ENCODE data around the gene COMTD1.
"Not testable (repeated sequence)": the region's sequence is repeated elsewhere in the genome, so short reads cannot be mapped to it uniquely, and the experiment has no call there.

Gene COMTD1

GRCh38 chr10:75188522-75188921 lies 47.2 kb downstream of the COMTD1 start:
- CTCF ChIA-PET = interaction anchor here (0.6 to 6.6 kb wide), 16 partner anchors 9 to 55 kb away, joined by 3 to 46 read pairs (median 4); partner anchors contain the start of gene VDAC2
- H3K27ac ChIP-seq (ENCODE audit: insufficient read depth in 1 of 2, low read depth in 1 of 2, low read length in 2 of 2, poor library complexity in 1 of 2, severe bottlenecking in 2 of 2); H3K4me3 ChIP-seq (ENCODE audit: control insufficient read depth in 1 of 7, extremely low read depth in 1 of 7, insufficient read depth in 4 of 7, low read depth in 2 of 7, low read length in 6 of 7); H3K27me3 ChIP-seq (replicated peaks in 2 of 5; ENCODE audit: control insufficient read depth in 4 of 5, insufficient read depth in 5 of 5, low read length in 4 of 5); DNase-seq; H3K9me3 ChIP-seq (ENCODE audit: control extremely low read depth in 1 of 5, control insufficient read depth in 4 of 5, insufficient read depth in 2 of 5, low read depth in 1 of 5, low read length in 4 of 5); H3K36me3 ChIP-seq (ENCODE audit: control insufficient read depth in 4 of 4, insufficient read depth in 4 of 4, low read length in 3 of 4); POLR2A ChIA-PET; H3K4me1 ChIP-seq (ENCODE audit: control extremely low read depth in 1 of 4, control insufficient read depth in 4 of 4, insufficient read depth in 4 of 4, low read length in 3 of 4): not testable (repeated sequence)
- WGBS (ENCODE audit: insufficient coverage) = 100% methylated on average over 4 of the region's 9 CpGs

GRCh38 chr10:75187961-75188426 lies 47.8 kb downstream of the COMTD1 start:
- Histone ChIP-seq H3K27ac (ENCODE audit: insufficient read depth in 1 of 2, low read depth in 1 of 2, low read length in 2 of 2, poor library complexity in 1 of 2, severe bottlenecking in 2 of 2) (no peak overlapping the region), H3K4me1 (ENCODE audit: control extremely low read depth in 1 of 4, control insufficient read depth in 4 of 4, insufficient read depth in 4 of 4, low read length in 3 of 4) (no peaks in the 10 kb centered on the region), H3K9me3 (ENCODE audit: control extremely low read depth in 1 of 5, control insufficient read depth in 4 of 5, insufficient read depth in 2 of 5, low read depth in 1 of 5, low read length in 4 of 5) (no peaks in the 10 kb centered on the region), H3K4me3 (ENCODE audit: control insufficient read depth in 1 of 7, extremely low read depth in 1 of 7, insufficient read depth in 4 of 7, low read depth in 2 of 7, low read length in 6 of 7) (no peak overlapping the region), H3K36me3 (ENCODE audit: control insufficient read depth in 4 of 4, insufficient read depth in 4 of 4, low read length in 3 of 4) (peaks cover 0 to 4% (median 0%) of the 10 kb centered on the region in 4 experiments), H3K27me3 (replicated peaks in 2 of 5; ENCODE audit: control insufficient read depth in 4 of 5, insufficient read depth in 5 of 5, low read length in 4 of 5) (no peaks in the 10 kb centered on the region)
- DNase-seq = peak; percentile 70 to 88 (median 83)
- WGBS (ENCODE audit: insufficient coverage) = no CpG with 5 or more reads among the region's 3 CpGs
- ChIA-PET CTCF (interaction anchor here (0.6 to 6.6 kb wide), 15 partner anchors 9 to 55 kb away, joined by 3 to 46 read pairs (median 5); partner anchors contain the start of gene VDAC2), POLR2A (no interaction called here)

- no peak for DNase-seq
- Histone ChIP-seq H3K9me3 (ENCODE audit: control extremely low read depth in 1 of 5, control insufficient read depth in 4 of 5, insufficient read depth in 2 of 5, low read depth in 1 of 5, low read length in 4 of 5) (no peaks in the 10 kb centered on the region), H3K27ac (ENCODE audit: insufficient read depth in 1 of 2, low read depth in 1 of 2, low read length in 2 of 2, poor library complexity in 1 of 2, severe bottlenecking in 2 of 2) (no peak overlapping the region), H3K36me3 (ENCODE audit: control insufficient read depth in 4 of 4, insufficient read depth in 4 of 4, low read length in 3 of 4) (peaks cover 0 to 6% (median 1%) of the 10 kb centered on the region in 4 experiments), H3K4me1 (ENCODE audit: control extremely low read depth in 1 of 4, control insufficient read depth in 4 of 4, insufficient read depth in 4 of 4, low read length in 3 of 4) (no peaks in the 10 kb centered on the region), H3K27me3 (replicated peaks in 2 of 5; ENCODE audit: control insufficient read depth in 4 of 5, insufficient read depth in 5 of 5, low read length in 4 of 5) (no peaks in the 10 kb centered on the region), H3K4me3 (ENCODE audit: control insufficient read depth in 1 of 7, extremely low read depth in 1 of 7, insufficient read depth in 4 of 7, low read depth in 2 of 7, low read length in 6 of 7) (no peak overlapping the region)
- ChIA-PET CTCF (interaction anchor here (0.7 to 6.6 kb wide), 8 partner anchors 9 to 74 kb away, joined by 3 to 46 read pairs (median 5); partner anchors contain the start of gene VDAC2), POLR2A (no interaction called here)
- 93% methylated on average over 4 of the region's 4 CpGs for WGBS (ENCODE audit: insufficient coverage)
Observed at GRCh38 chr10:75186310-75186709, 49.4 kb downstream of the COMTD1 start.
